Stimulated activated CD8-positive, alpha-beta memory T cell treated with anti-CD3 and anti-CD28 coated beads, Interleukin-12 subunit alpha, Interleukin-12 subunit beta, amount 100 ng/mL, for 24 hours (primary cell): Measurements from ENCODE around the gene PALLD.

Experiments used
- DNase-seq: peaks from one replicate; pipeline ENCODE4 v3.0.0-alpha.2; 2020; ENCODE audit errors: extremely low read depth

PALLD gene

DNA sequence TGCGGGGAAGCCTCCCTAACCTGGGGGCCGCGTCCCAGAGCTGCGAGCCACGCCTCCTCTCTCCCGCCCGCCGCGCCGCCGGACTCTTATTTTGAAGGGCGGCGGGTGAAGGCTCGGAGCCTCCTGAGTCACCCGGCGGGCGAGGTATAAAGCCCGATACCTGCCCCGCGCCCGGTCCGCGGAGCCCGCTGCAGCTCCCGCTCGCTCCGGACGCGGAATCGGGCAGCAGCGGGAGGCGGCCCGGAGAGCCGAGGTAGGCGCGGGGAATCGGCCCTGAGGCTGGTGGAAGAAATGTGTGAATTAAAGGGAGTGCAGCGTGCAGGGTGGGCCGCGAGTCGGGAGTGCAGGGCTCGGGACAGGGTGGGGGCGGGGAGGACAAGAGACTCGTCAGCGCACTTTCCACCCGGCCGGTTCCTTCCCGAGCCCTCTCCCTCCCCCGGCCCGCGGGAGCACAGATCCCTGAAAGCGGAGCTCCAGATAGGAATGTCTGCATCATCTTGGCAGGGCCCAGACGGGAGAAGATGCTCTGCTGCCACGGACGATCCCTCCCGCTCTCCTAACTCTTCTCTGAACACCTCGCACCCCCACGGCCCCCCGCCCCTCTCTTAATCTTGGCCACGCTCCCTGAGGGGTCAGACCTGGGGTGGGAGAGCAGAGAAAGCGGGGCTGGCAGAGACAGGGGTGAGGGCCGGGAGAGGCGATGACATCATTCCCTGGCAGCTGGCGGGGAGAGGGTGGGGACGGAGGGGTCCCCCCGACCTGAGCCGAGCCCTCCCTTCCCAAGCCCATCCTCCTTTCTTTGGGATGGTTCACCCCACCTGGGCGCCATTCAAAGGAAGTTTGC is 335.3 kb downstream of the PALLD start:
- peak; percentile 24 for DNase-seq

DNA sequence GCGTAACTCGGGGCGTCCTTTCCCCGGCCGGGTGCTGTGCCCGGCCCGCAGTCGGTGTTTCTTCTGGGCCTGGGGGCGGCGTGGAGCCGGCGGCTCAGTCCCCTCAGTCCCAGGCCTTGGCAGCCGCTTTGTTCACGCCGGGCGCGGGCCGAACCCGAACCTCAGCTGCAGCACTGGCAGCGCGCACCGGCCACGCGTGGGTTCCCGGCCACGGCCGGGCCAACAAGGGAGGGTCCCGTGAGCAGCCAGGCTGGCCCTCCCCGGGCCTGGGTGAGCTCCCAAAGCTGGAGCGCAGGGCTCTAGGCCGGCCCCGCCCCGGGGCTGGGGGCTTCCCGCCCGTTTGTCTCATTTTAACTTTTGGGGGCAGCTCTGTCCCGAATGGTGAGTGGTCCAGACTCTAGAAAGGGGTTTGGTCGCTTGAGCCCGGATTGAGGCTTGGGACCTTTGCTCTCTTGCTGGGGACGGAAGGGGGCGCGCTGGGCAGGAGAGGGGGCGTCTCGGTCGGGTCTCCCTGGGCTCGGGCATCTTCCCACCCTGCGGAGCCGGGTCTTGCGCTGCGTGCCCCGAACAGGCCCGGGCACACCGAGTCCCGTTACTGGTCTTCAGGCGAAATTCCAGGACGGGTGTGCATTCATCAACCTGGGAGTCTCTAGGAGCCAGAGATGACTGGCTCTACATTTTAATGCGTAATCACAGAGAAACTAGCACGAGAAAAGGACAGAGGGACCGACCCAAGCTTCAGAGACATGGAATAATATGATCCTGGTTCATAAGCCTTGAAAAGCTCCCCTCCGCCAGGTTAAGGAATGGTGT is 336.1 kb downstream of the PALLD start:
- no peak for DNase-seq

DNA sequence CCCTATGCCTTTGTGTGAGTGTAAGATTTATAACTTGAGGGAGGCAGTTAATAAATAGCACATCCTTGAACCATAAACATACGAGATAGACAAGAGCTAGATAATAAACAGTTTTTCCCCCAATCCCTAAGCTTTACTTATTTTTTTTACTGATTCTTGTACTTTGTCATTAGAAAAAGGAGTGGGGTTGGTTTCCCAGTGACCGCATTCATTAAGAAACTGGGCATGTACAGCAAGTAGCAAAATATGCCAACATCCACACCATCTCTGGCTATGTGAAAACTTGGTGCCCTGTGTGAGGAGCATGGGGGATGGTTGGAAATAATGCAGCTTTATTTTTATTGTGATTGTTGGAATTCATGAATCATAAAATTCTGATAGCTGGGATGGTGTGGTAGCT is 337.0 kb downstream of the PALLD start:
- no peak for DNase-seq

DNA sequence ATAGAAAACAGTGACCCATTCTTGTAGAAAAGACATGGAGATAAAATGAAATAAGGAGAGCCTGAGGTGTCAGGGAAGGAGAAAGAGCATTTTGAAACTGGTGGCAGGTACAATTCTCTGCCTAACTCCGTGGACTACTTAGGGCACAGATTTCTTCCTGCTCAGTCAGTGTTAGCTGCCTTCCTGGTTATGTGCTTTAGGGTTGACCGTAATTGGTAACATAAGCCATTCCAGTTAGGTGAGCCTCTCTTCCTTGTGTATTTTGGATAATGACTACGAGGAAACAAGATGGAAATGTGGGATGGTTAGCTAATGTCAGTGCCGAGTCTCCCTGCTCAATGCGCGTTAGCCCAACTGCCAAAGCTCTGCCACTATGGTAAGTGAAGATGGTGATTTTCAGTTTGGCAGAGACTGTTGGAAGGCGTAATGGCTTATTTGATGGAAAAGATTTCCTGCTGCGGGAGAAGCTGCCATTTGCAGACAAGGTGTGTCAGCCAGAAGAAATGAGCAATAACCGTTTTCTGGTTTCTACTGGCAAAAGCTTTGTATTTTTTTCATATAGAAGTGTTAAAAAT is 339.1 kb downstream of the PALLD start:
- no peak for DNase-seq

DNA sequence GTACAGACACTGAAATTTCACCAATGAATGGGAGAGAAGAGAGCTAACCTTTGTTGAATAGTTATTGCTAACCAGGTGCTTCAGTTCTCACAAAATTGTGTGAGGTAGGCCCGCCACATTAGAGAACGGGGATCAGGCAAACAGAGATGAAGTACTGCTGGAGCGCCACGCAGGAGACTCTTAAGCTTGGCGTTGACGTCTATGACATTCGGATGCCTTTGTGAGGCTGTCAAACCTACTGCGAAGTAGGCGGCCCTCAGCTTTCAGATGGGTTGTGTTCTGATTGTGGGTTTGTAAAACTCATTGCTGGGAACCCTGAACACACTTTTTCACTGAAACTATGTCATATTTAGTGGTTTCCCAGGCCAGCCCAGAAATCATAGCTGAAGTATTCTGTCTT is 339.6 kb downstream of the PALLD start:
- DNase-seq = no peak

DNA sequence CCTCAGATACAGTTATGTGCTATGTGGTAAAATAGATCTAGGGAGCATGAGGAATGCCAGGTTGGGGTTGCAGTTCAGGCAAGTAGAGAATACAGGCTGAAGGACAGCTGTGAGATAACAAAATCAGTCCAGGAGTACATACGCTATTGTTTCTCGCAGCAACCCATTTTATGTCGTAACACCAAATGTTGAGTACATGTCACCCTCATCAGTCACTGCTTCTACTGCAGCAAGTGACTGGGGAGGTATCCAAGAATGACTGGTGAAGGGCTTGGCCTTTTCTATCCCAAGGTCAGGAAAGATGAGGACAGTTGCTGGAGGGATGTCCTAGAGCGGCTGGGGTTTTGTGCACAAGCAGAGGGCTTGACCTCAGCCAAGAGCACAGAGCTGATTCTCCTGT is 341.1 kb downstream of the PALLD start:
- no peak for DNase-seq

DNA sequence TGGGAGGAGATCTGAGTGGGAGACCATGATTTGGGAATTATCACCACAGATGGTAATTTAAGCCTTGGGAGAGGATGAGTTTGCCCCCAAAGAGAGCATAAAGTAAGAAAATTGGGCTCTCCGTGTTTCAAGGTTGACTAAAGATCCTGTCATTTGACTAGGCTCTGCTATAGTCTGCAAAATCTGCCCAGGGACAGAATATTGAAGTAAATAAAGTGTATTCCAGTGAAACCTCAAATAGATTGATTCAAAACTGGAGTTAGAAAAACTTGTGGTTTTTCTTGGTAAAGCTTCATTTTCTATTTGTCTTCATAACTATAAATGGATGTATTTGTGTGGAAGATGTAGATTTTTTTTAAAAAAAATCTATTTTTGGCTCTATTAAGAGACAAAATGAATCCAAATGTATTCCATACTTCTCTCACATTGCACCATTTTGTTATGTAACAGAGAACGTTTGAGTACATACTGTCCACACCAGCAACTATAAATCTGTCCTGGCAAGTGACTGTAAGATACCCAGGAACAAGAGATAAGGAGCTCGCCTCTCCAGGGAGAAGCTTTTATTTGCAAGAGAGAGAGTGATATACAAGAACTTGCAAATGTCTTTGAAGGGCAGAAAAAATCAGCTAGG is 343.0 kb downstream of the PALLD start:
- DNase-seq = no peak

DNA sequence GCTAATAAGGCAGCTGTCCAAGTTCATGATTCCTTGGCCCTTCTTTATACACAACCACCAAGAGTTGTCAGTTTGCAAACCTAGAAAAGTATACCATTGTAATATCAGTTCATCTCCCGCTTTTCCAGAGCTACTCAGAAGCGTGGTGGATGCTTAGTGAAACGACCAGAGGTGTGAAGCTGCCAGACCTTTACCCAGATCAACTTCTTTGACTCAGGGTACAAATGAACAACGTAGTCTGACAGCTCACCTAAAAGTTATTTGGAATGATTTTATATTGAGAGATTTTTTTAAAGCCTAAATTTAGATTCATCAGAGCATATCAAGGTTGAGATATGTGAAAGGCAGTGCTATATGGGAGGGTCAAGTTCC is 343.5 kb downstream of the PALLD start:
- no peak for DNase-seq

DNA sequence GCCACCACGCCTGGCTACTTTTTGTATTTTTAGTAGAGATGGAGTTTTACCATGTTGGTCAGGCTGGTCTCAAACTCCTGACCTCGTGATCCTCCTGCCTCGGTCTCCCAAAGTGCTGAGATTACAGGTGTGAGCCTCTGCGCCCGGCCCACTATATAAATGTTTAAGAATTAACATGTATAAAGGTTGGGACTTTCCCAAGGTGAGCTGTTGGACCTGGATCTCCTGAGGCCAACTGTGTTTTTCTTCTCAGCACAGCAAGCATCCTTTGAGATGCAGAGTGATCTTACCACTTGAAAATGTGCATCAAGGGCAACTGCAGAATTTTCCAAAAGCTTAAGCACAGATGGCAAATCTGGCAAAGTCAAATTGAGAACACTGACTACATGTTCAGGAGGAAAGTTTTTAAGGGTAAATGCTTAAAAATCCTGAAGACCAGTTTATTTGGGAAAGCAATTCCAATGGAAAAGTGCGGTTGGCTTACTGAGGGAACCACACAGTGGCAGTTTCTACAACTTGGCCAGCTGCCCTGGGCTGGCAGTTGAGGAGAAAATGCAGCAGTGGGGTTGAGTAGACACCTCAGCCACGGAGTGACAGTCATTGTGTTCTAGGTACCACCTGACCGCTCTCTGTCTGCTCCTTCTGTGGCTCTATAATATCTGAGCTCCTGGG is 344.3 kb downstream of the PALLD start:
- DNase-seq = no peak

DNA sequence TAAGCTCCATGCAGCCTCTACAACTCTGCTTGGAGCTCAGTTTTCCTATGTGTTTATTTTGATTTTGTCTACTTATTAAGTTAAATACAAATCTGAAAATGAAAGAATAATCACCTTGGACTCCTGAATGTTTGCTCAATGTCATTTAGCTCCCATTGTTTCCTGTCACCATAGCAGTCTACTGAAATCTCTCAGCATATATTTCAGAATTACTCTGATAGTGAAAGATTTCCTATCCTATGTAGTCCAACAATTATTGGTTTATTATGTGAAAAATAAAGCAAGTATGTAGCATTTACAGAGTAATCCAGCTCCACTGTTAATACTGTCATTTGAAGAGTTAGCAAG is 344.8 kb downstream of the PALLD start:
- DNase-seq = no peak

DNA sequence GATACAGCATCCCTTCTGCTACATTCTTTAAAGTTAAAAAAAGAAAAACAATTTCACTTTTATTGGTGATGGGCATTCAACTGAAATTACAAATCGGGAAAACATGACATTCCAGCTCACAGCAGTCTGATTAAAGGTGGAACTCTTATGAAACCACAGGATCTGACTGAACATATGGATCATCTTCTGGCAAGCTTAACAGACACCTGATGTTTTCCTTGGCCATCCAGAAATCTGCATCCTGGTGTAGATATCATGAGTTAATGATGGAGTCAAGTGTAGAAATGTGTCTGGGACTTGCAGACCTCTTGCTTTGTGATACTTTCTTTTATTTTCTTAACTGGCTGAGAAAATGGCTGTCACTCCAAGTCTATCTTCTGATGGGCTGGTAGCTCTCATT is 345.3 kb downstream of the PALLD start:
- DNase-seq = no peak

DNA sequence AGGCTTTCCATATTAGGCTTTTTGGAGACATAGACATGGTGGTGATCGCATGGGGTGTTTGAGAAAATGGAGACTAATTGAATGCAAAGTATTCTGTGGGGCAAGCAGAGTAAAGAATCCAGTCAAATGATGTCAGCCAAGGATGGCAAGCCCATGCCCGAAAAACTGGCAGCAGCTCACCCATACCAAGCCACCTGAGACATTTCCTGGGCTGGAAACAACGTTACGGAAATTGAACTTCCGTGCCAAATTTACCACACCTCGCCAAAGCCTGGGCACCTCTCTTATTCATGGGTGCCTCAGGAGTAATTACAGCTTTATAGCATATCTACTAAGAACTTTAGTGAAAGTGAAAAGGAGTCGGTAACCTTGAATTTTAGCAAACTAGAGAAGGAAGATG is 346.8 kb downstream of the PALLD start:
- DNase-seq = no peak

DNA sequence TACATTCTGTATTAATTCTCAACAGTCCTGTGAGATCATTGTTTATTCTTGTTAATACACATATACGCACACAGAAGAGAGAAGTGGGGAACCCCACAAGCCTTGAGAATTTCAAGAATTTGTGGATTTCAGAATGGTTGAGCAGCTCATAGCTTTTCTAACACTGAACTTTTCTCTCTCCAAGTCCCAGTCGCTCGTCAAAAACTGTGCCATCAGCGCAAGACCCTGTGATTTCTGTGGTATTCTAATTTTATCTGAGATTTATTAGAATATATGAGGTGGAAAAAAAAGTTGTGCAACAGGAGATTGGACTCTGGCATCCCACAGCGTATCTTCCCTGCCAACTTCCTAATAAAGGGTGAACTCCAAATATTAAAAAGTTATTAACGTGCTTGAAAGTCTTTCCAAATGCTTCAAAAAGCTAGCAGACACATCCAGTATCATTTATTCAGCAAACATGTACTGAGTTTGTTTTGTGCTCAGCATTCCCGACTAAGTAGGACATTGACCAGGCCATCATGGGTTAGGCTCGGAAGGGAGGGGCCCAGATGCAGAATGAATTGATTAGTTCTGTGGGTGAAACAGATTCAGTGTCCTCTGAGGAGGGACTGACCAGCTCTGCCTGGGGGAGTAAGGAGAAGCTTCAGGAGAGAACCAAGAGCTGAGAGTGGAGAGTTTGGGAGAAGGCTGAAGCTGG is 347.6 kb downstream of the PALLD start:
- DNase-seq = no peak

DNA sequence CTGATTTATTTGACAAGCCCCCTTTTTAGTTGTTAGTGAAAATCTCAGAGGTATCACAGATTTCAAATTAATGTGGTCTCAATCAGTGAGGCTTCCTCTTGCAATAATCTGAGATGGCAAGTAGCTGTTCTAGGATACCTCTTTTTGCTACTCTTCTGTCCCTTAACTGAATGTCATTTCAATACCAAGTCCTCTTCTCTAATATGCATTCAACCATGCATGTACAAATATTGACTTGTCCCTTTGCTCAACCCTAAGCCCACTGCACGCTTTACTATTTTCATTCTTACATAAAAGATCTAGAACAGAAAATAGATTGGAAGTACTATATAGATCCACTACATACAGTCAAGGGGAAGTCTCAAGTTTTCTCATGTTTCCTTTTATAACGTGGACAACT is 349.0 kb downstream of the PALLD start:
- DNase-seq = no peak

DNA sequence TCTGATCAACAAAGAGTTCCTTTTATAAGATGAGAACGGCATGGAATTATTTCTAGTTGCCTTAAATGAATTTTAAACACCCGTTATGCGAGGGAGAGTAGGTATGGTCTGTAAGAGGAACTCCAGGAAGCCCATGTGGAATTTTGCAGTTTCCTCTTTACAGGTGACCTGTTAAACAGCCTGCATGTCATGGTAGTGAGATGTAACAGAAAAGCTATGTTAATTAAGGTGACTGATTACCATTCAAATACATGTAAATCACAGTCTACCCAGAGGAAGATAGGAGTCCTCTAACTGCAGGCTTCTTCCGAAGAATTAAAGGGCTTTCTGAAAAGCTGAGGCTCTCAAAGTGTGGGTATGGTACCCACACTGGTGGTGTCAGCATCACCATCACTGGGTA is 349.6 kb downstream of the PALLD start:
- no peak for DNase-seq

DNA sequence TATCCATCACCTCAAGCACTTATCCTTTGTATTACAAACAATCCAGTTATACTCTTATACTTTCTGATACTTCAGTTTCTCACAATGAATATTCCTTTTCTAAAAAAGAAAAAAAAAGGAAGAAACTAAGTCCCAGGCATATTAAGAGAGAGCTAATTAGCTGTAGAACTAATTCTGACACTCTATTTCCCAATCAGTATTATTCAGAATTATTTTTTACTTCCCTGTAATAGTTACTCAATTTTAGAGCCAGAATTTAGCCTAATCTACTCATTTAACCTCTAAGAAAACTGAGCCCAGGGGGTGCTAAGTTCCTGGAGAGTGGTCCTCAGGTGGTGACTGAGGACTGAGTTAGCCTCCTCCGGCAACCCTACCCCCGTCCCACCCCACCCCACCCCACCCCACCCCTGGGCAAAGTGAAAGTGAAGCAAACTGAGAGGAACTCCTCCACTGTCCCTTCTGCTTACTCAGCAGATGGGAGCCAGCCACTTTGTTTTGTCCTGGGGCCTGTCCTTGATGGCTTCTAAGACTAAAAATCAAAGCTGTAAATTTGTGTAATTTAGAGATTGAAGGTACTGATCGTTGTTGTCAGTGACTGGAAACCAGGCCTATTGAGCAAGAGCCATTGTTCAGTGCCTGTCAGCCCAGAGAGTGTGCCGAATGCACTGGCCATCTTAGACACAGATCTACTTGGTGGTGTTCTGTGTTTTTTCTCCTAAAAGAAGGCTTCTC is 351.1 kb downstream of the PALLD start:
- DNase-seq = no peak

DNA sequence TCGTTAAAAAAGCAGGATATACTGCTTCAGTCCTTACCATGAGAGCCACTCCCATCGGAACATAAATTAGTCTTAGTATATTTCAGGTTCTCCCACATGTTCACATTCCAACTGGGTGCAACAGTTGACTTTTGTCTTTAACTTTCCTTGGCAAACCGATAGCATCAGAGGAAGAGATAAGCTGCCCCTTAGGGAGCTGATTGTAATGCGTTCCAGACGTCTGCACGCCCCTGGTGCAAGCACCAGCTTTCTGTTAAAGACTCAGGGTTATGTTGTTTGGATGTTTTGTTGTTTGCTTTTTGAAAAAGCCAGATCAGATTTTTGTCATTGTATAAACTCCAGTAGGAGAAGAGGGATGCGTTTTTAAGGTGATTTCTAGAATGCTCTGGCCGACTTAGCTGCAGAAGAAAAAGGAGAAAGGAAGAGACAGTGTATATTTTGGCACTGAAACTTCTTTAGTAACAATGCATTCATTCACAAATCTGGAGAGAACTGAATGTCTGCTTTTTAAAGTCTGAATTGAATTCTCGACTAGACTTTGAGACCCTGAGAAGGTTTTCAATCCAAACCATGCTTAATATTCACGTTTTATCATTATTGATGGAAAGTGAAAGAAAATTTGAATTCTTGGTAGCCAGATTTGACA is 352.3 kb downstream of the PALLD start:
- no peak for DNase-seq

DNA sequence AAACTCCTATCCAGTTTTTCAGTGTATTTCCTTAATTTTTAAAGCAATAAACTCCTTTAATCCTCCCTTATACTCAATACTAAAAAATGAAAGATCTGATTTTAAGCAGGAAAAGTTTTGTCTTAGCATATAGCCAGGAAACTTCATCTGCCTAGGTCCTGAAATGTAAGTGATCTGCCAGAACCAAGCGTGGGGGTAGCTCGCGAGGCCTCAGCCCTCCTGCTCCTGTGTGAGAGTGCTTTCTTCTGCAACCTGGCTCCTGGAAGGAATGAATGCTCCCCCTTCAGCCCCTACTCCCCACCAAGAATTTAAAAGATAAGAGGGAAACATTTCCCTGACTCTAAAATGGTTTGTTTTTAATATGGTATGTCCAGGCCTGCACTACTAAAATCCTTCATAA is 353.1 kb downstream of the PALLD start:
- no peak for DNase-seq

DNA sequence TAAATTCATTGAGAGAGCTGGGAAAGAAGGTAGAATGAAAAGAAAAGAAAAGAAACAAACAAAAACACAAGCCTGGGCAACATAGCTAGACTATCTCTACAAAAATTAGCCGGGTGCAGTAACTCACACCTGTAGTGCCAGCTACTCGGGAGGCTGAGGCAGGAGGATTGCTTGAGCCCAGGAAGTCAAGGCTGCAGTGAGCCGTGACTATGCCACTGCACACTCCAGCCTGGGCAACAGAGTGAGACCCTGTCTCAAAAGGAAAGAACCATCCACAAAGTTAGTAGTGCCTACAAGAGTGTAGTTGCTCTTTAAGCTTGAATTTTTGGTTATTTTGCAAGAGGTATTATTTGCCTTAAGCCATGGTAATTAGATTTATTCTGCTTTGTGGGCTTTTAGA is 355.5 kb downstream of the PALLD start:
- no peak for DNase-seq
